ENCODE data around the gene COL7A1.

- TF ChIP-seq CTCF (IDR thresholded peaks at IDR 0.05): no peak
- no peak for TF ChIP-seq POLR2A (IDR thresholded peaks at IDR 0.05)
Observed at GRCh38 chr3:48524970-48525369, 70.2 kb downstream of the COL7A1 start.
